Activated naive CD4-positive, alpha-beta T cell treated with anti-CD3 and anti-CD28 coated beads, Interleukin-2, amount 50 U/mL, for 72 hours (primary cell): ENCODE results near the gene UST. TPM values are rescaled to one million over a fixed set of nuclear protein-coding genes. Genes with fewer than 3 reads are reported as not detected.
"Not testable (repeated sequence)": the region's sequence is repeated elsewhere in the genome, so short reads cannot be mapped to it uniquely, and the experiment has no call there.

ENCODE experiments used
- ATAC-seq, 2 donors: fragments of 150-1000 bp; cut with Tn5 transposase; 2 replicates each; pipeline ENCODE4 v1.10.0; 2021; ENCODE audit warnings: mild to moderate bottlenecking in 2 of 2, moderate library complexity in 2 of 2
- DNase-seq, 2 donors: peaks; one replicate each; pipeline ENCODE4 v3.0.0; 2021 to 2022; ENCODE audit warnings: low spot score in 2 of 2
- H3K27ac Mint-ChIP-seq, 2 donors: one replicate each; pipeline ENCODE4 v1.8.0; 2022; ENCODE audit warnings: mild to moderate bottlenecking in 2 of 2, mixed read lengths in 2 of 2
- H3K36me3 Mint-ChIP-seq, 2 donors: one replicate each; pipeline ENCODE4 v1.8.0; 2022; ENCODE audit warnings: mixed read lengths in 2 of 2
- H3K9me3 Mint-ChIP-seq, 2 donors: one replicate each; pipeline ENCODE4 v1.8.0; 2022; ENCODE audit warnings: mixed read lengths in 2 of 2
- total RNA-seq, 2 donors: library from RNA; stranded (reverse); gene quantifications; one replicate each; pipeline ENCODE4 v1.2.3, GENCODE V29; 2022

The UST gene
- total RNA-seq, 2 donors from 2014 or later = 0.46 to 0.49 TPM

GRCh38 chr6:148987982-148988381 is 241.2 kb downstream of the UST start:
- no peaks in the 10 kb centered on the region for H3K9me3 Mint-ChIP-seq

GRCh38 chr6:148989585-148989984 is 242.8 kb downstream of the UST start:
- H3K36me3 Mint-ChIP-seq = no peaks in the 10 kb centered on the region
- DNase-seq (no peak), ATAC-seq (no peak)
- no peaks in the 10 kb centered on the region for H3K9me3 Mint-ChIP-seq
- no peak overlapping the region for H3K27ac Mint-ChIP-seq

More at GRCh38 chr6:148987982-148988381, 241.2 kb downstream of the UST start:
- Mint-ChIP-seq H3K27ac (no peak overlapping the region), H3K36me3 (no peaks in the 10 kb centered on the region)
- DNase-seq (no peak), ATAC-seq (no peak)

- Mint-ChIP-seq H3K36me3 (no peaks in the 10 kb centered on the region), H3K27ac (no peak overlapping the region), H3K9me3 (no peaks in the 10 kb centered on the region)
- ATAC-seq = no peak
- DNase-seq = no peak
Measured at GRCh38 chr6:148990403-148990802, 243.6 kb downstream of the UST start.

GRCh38 chr6:148996815-148997214 is 250.0 kb downstream of the UST start:
- H3K36me3 Mint-ChIP-seq = peaks cover 12 to 19% of the 10 kb centered on the region in 2 donors
- DNase-seq (no peak), ATAC-seq (no peak)
- H3K9me3 Mint-ChIP-seq = peaks cover 11 to 16% of the 10 kb centered on the region in 2 donors
- no peak overlapping the region for H3K27ac Mint-ChIP-seq

GRCh38 chr6:148997865-148998264 is 251.0 kb downstream of the UST start:
- Mint-ChIP-seq H3K36me3 (peaks cover 12 to 22% of the 10 kb centered on the region in 2 donors), H3K9me3 (peaks cover 15 to 16% of the 10 kb centered on the region in 2 donors), H3K27ac (no peak overlapping the region)
- no peak for DNase-seq
- ATAC-seq = no peak

GRCh38 chr6:148998704-148999103 is 251.9 kb downstream of the UST start:
- no peak overlapping the region for H3K27ac Mint-ChIP-seq
- peaks cover 15 to 16% of the 10 kb centered on the region in 2 donors for H3K9me3 Mint-ChIP-seq
- DNase-seq (no peak), ATAC-seq (no peak)
- H3K36me3 Mint-ChIP-seq = peaks cover 12 to 22% of the 10 kb centered on the region in 2 donors

GRCh38 chr6:148999501-148999900 is 252.7 kb downstream of the UST start:
- no peak for ATAC-seq
- Mint-ChIP-seq H3K27ac (no peak overlapping the region), H3K9me3 (peaks cover 15 to 16% of the 10 kb centered on the region in 2 donors), H3K36me3 (peaks cover 12 to 22% of the 10 kb centered on the region in 2 donors)
- no peak for DNase-seq

- ATAC-seq (peak; percentile 55 to 56), DNase-seq (no peak)
- H3K9me3 Mint-ChIP-seq = peaks cover 15 to 16% of the 10 kb centered on the region in 2 donors
- no peak overlapping the region for H3K27ac Mint-ChIP-seq
- peaks cover 12 to 22% of the 10 kb centered on the region in 2 donors for H3K36me3 Mint-ChIP-seq
Measured at GRCh38 chr6:148999929-149000468, 253.2 kb downstream of the UST start.

- peaks cover 12 to 22% of the 10 kb centered on the region in 2 donors for H3K36me3 Mint-ChIP-seq
- H3K9me3 Mint-ChIP-seq = peaks cover 15 to 16% of the 10 kb centered on the region in 2 donors
- H3K27ac Mint-ChIP-seq = no peak overlapping the region
- DNase-seq = no peak
- no peak for ATAC-seq
Measured at GRCh38 chr6:149001422-149001821, 254.6 kb downstream of the UST start.

- no peak overlapping the region for H3K27ac Mint-ChIP-seq
- DNase-seq (no peak), ATAC-seq (no peak)
- H3K9me3 Mint-ChIP-seq = peaks cover 16 to 19% of the 10 kb centered on the region in 2 donors
- H3K36me3 Mint-ChIP-seq = peaks cover 12 to 22% of the 10 kb centered on the region in 2 donors
Measured at GRCh38 chr6:149003560-149003959, 256.7 kb downstream of the UST start.

- Mint-ChIP-seq H3K9me3 (peaks cover 16 to 19% of the 10 kb centered on the region in 2 donors), H3K36me3 (peaks cover 12 to 22% of the 10 kb centered on the region in 2 donors), H3K27ac (no peak overlapping the region)
- ATAC-seq = no peak
- no peak for DNase-seq
Measured at GRCh38 chr6:149004664-149005063, 257.8 kb downstream of the UST start.

- not testable (repeated sequence) for H3K27ac Mint-ChIP-seq, H3K9me3 Mint-ChIP-seq, H3K36me3 Mint-ChIP-seq, ATAC-seq, DNase-seq
Measured at GRCh38 chr6:149006236-149006635, 259.4 kb downstream of the UST start.

- H3K9me3 Mint-ChIP-seq = peaks cover 0 to 9% of the 10 kb centered on the region in 2 donors
- H3K27ac Mint-ChIP-seq = no peak overlapping the region
- no peak for DNase-seq
- peaks cover 0 to 4% of the 10 kb centered on the region in 2 donors for H3K36me3 Mint-ChIP-seq
- no peak for ATAC-seq
Measured at GRCh38 chr6:149006671-149007070, 259.8 kb downstream of the UST start.

- no peaks in the 10 kb centered on the region for H3K36me3 Mint-ChIP-seq
- H3K27ac Mint-ChIP-seq = no peak overlapping the region
- ATAC-seq (no peak), DNase-seq (no peak)
- H3K9me3 Mint-ChIP-seq = peaks cover 0 to 4% of the 10 kb centered on the region in 2 donors
Measured at GRCh38 chr6:149007846-149008245, 261.0 kb downstream of the UST start.

GRCh38 chr6:149008741-149009140 is 261.9 kb downstream of the UST start:
- no peak for ATAC-seq
- peaks cover 0 to 4% of the 10 kb centered on the region in 2 donors for H3K9me3 Mint-ChIP-seq
- no peaks in the 10 kb centered on the region for H3K36me3 Mint-ChIP-seq
- no peak overlapping the region for H3K27ac Mint-ChIP-seq
- no peak for DNase-seq

GRCh38 chr6:149012040-149012545 is 265.3 kb downstream of the UST start:
- Mint-ChIP-seq H3K9me3 (no peaks in the 10 kb centered on the region), H3K36me3 (no peaks in the 10 kb centered on the region), H3K27ac (no peak overlapping the region)
- ATAC-seq (no peak), DNase-seq (no peak)

- ATAC-seq = no peak
- H3K27ac Mint-ChIP-seq = no peak overlapping the region
- H3K36me3 Mint-ChIP-seq = no peaks in the 10 kb centered on the region
- no peak for DNase-seq
- no peaks in the 10 kb centered on the region for H3K9me3 Mint-ChIP-seq
Measured at GRCh38 chr6:149013586-149014344, 266.9 kb downstream of the UST start.
